Measurements from ENCODE around the gene GATA5.

Gene GATA5

GRCh38 chr20:62515280-62515679 is 39.5 kb upstream of the GATA5 start:
- H3K27me3 ChIP-seq (replicated peaks), result peaks cover 15% of the 10 kb centered on the region
- no peak overlapping the region for H3K4me3 ChIP-seq (ENCODE audit: low read depth, low read length)
- no peak overlapping the region for H3K27ac ChIP-seq
- TF ChIP-seq CTCF (IDR thresholded peaks at IDR 0.05; ENCODE audit: low read depth, low read length, missing control alignments), result no peak
- no peaks in the 10 kb centered on the region for H3K36me3 ChIP-seq (replicated peaks)
- no peak for DNase-seq
- in situ Hi-C loops (cut with HindIII; ENCODE audit: low pct_ligation_motif_present, low sequenced_read_pairs), result no loop called here

- Histone ChIP-seq H3K4me3 (ENCODE audit: low read depth, low read length) (no peak overlapping the region), H3K27ac (no peak overlapping the region), H3K27me3 (replicated peaks) (peaks cover 15% of the 10 kb centered on the region), H3K36me3 (replicated peaks) (no peaks in the 10 kb centered on the region)
- in situ Hi-C loops (cut with HindIII; ENCODE audit: low pct_ligation_motif_present, low sequenced_read_pairs), result no loop called here
- no peak for TF ChIP-seq CTCF (IDR thresholded peaks at IDR 0.05; ENCODE audit: low read depth, low read length, missing control alignments)
- DNase-seq, result no peak
These were observed 38.2 kb upstream of the GATA5 start for GRCh38 chr20:62513991-62514390.

GRCh38 chr20:62511915-62512610 is 36.3 kb upstream of the GATA5 start:
- no peak for TF ChIP-seq CTCF (IDR thresholded peaks at IDR 0.05; ENCODE audit: low read depth, low read length, missing control alignments)
- DNase-seq, result no peak
- H3K27ac ChIP-seq, result no peak overlapping the region
- no peak overlapping the region for H3K4me3 ChIP-seq (ENCODE audit: low read depth, low read length)
- H3K36me3 ChIP-seq (replicated peaks), result no peaks in the 10 kb centered on the region
- peaks cover 15% of the 10 kb centered on the region for H3K27me3 ChIP-seq (replicated peaks)
- in situ Hi-C loops (cut with HindIII; ENCODE audit: low pct_ligation_motif_present, low sequenced_read_pairs), result no loop called here

GRCh38 chr20:62511300-62511914 is 35.6 kb upstream of the GATA5 start:
- in situ Hi-C loops (cut with HindIII; ENCODE audit: low pct_ligation_motif_present, low sequenced_read_pairs), result no loop called here
- no peak overlapping the region for H3K4me3 ChIP-seq (ENCODE audit: low read depth, low read length)
- H3K36me3 ChIP-seq (replicated peaks), result no peaks in the 10 kb centered on the region
- no peak for TF ChIP-seq CTCF (IDR thresholded peaks at IDR 0.05; ENCODE audit: low read depth, low read length, missing control alignments)
- DNase-seq, result no peak
- H3K27ac ChIP-seq, result no peak overlapping the region
- H3K27me3 ChIP-seq (replicated peaks), result peaks cover 15% of the 10 kb centered on the region

- Histone ChIP-seq H3K36me3 (replicated peaks) (no peaks in the 10 kb centered on the region), H3K27me3 (replicated peaks) (peaks cover 11% of the 10 kb centered on the region), H3K27ac (no peak overlapping the region), H3K4me3 (ENCODE audit: low read depth, low read length) (no peak overlapping the region)
- TF ChIP-seq CTCF (IDR thresholded peaks at IDR 0.05; ENCODE audit: low read depth, low read length, missing control alignments), result no peak
- in situ Hi-C loops (cut with HindIII; ENCODE audit: low pct_ligation_motif_present, low sequenced_read_pairs), result no loop called here
- no peak for DNase-seq
These were observed 32.9 kb upstream of the GATA5 start for GRCh38 chr20:62508641-62509051.
